ENCODE data around the gene ATG5.

DNA sequence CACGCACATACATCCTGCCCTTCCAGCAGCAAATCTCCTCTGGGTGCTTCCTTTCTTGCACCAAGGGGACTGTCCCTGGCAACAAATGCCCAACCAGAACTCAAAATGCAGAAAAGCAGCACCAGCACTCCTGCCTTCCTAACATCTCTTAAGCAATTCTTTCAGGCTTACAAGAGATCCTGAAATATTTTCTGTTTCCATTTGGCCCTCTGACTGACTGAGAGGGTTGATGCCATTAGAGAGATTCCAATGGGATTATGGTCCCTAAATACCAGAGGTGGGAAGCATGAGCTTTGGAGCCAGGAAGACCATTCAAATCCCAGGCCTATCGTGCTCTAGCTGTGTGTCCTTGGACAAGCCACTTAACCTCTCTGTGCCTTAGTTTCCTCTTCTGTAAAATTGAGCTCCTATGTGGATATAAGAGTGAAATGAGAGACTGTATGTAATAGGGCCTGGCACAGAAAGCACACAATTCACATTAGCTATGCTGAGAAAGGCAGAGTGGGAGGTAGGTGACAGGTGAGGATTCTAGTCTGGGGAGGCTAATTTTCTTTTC is 182.6 kb downstream of the ATG5 start:
- TF ChIP-seq ZNF660 (tag by site-specific recombination; IDR thresholded peaks at IDR 0.05) (no peak), ZNF221 (tag by site-specific recombination; IDR thresholded peaks at IDR 0.05; ENCODE audit: borderline replicate concordance) (no peak), CTCF (tag by site-specific recombination; IDR thresholded peaks at IDR 0.05) (no peak)
- TF ChIP-seq, protein P1, sequence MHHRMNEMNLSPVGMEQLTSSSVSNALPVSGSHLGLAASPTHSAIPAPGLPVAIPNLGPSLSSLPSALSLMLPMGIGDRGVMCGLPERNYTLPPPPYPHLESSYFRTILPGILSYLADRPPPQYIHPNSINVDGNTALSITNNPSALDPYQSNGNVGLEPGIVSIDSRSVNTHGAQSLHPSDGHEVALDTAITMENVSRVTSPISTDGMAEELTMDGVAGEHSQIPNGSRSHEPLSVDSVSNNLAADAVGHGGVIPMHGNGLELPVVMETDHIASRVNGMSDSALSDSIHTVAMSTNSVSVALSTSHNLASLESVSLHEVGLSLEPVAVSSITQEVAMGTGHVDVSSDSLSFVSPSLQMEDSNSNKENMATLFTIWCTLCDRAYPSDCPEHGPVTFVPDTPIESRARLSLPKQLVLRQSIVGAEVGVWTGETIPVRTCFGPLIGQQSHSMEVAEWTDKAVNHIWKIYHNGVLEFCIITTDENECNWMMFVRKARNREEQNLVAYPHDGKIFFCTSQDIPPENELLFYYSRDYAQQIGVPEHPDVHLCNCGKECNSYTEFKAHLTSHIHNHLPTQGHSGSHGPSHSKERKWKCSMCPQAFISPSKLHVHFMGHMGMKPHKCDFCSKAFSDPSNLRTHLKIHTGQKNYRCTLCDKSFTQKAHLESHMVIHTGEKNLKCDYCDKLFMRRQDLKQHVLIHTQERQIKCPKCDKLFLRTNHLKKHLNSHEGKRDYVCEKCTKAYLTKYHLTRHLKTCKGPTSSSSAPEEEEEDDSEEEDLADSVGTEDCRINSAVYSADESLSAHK (tag by site-specific recombination; IDR thresholded peaks at IDR 0.05) = no peak
- TF ChIP-seq, protein P2, sequence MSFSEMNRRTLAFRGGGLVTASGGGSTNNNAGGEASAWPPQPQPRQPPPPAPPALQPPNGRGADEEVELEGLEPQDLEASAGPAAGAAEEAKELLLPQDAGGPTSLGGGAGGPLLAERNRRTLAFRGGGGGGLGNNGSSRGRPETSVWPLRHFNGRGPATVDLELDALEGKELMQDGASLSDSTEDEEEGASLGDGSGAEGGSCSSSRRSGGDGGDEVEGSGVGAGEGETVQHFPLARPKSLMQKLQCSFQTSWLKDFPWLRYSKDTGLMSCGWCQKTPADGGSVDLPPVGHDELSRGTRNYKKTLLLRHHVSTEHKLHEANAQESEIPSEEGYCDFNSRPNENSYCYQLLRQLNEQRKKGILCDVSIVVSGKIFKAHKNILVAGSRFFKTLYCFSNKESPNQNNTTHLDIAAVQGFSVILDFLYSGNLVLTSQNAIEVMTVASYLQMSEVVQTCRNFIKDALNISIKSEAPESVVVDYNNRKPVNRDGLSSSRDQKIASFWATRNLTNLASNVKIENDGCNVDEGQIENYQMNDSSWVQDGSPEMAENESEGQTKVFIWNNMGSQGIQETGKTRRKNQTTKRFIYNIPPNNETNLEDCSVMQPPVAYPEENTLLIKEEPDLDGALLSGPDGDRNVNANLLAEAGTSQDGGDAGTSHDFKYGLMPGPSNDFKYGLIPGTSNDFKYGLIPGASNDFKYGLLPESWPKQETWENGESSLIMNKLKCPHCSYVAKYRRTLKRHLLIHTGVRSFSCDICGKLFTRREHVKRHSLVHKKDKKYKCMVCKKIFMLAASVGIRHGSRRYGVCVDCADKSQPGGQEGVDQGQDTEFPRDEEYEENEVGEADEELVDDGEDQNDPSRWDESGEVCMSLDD (tag by site-specific recombination; IDR thresholded peaks at IDR 0.05) = no peak

Data from HEK293 (cell line).